Liver (tissue), 9 donors: Measurements from ENCODE around the gene NELL1. TPM values are rescaled to one million over a fixed set of nuclear protein-coding genes. Genes with fewer than 3 reads are reported as not detected.

Source experiments
- DNase-seq: peaks from one replicate; pipeline ENCODE4 v3.0.0-alpha.2; 2017; ENCODE audit warnings: low spot score
- H3K27ac ChIP-seq, 2 donors: one replicate each; pipeline ENCODE4 v1.7.0; 2013; ENCODE audit warnings: inconsistent platforms in 2 of 2, low read length in 2 of 2, control low read depth in 1 of 2, low read depth in 1 of 2, mild to moderate bottlenecking in 1 of 2
- H3K27me3 ChIP-seq, 4 donors: one replicate each; pipeline versions ENCODE4 v1.6.1 to v1.7.0; 2013; ENCODE audit warnings: low read length in 3 of 4, inconsistent platforms in 1 of 4, mild to moderate bottlenecking in 1 of 4, moderate library complexity in 1 of 4; ENCODE audit not compliant: control insufficient read depth in 4 of 4, insufficient read depth in 4 of 4
- H3K36me3 ChIP-seq, 4 donors: one replicate each; pipeline versions ENCODE4 v1.6.1 to v1.7.0; 2013; ENCODE audit warnings: low read length in 3 of 4, mild to moderate bottlenecking in 3 of 4, low read depth in 1 of 4, moderate library complexity in 1 of 4; ENCODE audit not compliant: control insufficient read depth in 4 of 4, insufficient read depth in 3 of 4
- H3K4me1 ChIP-seq, 4 donors: one replicate each; pipeline versions ENCODE4 v1.6.1 to v1.7.0; 2013; ENCODE audit warnings: low read length in 3 of 4, mild to moderate bottlenecking in 3 of 4, moderate library complexity in 1 of 4; ENCODE audit not compliant: control insufficient read depth in 4 of 4, insufficient read depth in 4 of 4
- H3K4me3 ChIP-seq, 3 donors: one replicate each; pipeline versions ENCODE4 v1.6.1 to v1.7.0; 2013; ENCODE audit warnings: low read length in 3 of 3, control low read depth in 1 of 3, low read depth in 1 of 3, mild to moderate bottlenecking in 1 of 3
- H3K9ac ChIP-seq, 2 donors: one replicate each; pipeline ENCODE4 v1.7.0; 2013; ENCODE audit warnings: low read length in 2 of 2, mild to moderate bottlenecking in 2 of 2, moderate library complexity in 2 of 2, control low read depth in 1 of 2, low read depth in 1 of 2
- H3K9me3 ChIP-seq, 4 donors: one replicate each; pipeline versions ENCODE4 v1.6.1 to v1.7.0; 2013; ENCODE audit warnings: low read length in 3 of 4; ENCODE audit not compliant: control insufficient read depth in 4 of 4
- ATF3 ChIP-seq: IDR thresholded peaks from 2 replicates; pipeline ENCODE4 v1.6.1; 2016; ENCODE audit warnings: antibody characterized with exemption
- CTCF ChIP-seq: fragments of 150-350 bp; IDR thresholded peaks from 2 replicates; pipeline ENCODE4 v1.5.1; 2017; ENCODE audit warnings: improper control_type of control experiment, low read depth, low read length; ENCODE audit not compliant: missing input control
- EGR1 ChIP-seq, 2 donors: IDR thresholded peaks; 2 replicates each; pipeline ENCODE4 v1.6.1; 2016 to 2018; ENCODE audit warnings: antibody characterized with exemption in 2 of 2, low read depth in 2 of 2
- FOXA1 ChIP-seq: IDR thresholded peaks from 2 replicates; pipeline ENCODE4 v1.6.1; 2016; ENCODE audit warnings: antibody characterized with exemption
- FOXA2 ChIP-seq: IDR thresholded peaks from 2 replicates; pipeline ENCODE4 v1.6.1; 2016; ENCODE audit warnings: antibody characterized with exemption
- GABPA ChIP-seq, 2 donors: IDR thresholded peaks in 1 of 2; conservative IDR thresholded peaks in 1 of 2; 2 replicates each; pipeline ENCODE4 v1.6.1; 2016; ENCODE audit warnings: antibody characterized with exemption in 2 of 2, mild to moderate bottlenecking in 1 of 2, moderate library complexity in 1 of 2
- HNF4A ChIP-seq, 2 donors: conservative IDR thresholded peaks; 2 replicates each; pipeline ENCODE4 v1.6.1; 2016; ENCODE audit warnings: antibody characterized with exemption in 2 of 2, mild to moderate bottlenecking in 2 of 2
- JUND ChIP-seq, 2 donors: IDR thresholded peaks; 2 replicates each; pipeline ENCODE4 v1.6.1; 2016; ENCODE audit warnings: antibody characterized with exemption in 2 of 2
- MAX ChIP-seq: IDR thresholded peaks from 2 replicates; pipeline ENCODE4 v1.6.1; 2016; ENCODE audit warnings: antibody characterized with exemption
- NR2F2 ChIP-seq: IDR thresholded peaks from 2 replicates; pipeline ENCODE4 v1.6.1; 2016; ENCODE audit warnings: antibody characterized with exemption
- RAD21 ChIP-seq, 2 donors: IDR thresholded peaks; 2 replicates each; pipeline ENCODE4 v1.6.1; 2016; ENCODE audit warnings: antibody characterized with exemption in 2 of 2, mild to moderate bottlenecking in 2 of 2
- REST ChIP-seq: IDR thresholded peaks from 2 replicates; pipeline ENCODE4 v1.6.1; 2016; ENCODE audit warnings: antibody characterized with exemption, mild to moderate bottlenecking
- RXRA ChIP-seq, 2 donors: IDR thresholded peaks; 2 replicates each; pipeline ENCODE4 v1.6.1; 2017 to 2018; ENCODE audit warnings: antibody characterized with exemption in 2 of 2, mild to moderate bottlenecking in 1 of 2
- SP1 ChIP-seq: IDR thresholded peaks from 2 replicates; pipeline ENCODE4 v1.6.1; 2018; ENCODE audit warnings: antibody characterized with exemption, mild to moderate bottlenecking
- TAF1 ChIP-seq: conservative IDR thresholded peaks from 2 replicates; pipeline ENCODE4 v1.6.1; 2016; ENCODE audit warnings: antibody characterized with exemption, mild to moderate bottlenecking
- YY1 ChIP-seq: IDR thresholded peaks from 2 replicates; pipeline ENCODE4 v1.6.1; 2016; ENCODE audit warnings: antibody characterized with exemption, mild to moderate bottlenecking
- ZBTB33 ChIP-seq: IDR thresholded peaks from 2 replicates; pipeline ENCODE4 v1.6.1; 2016; ENCODE audit warnings: antibody characterized with exemption
- WGBS: extraction: QIAGEN DNeasy Blood & Tissue Kit; methylation state at CpG from one replicate; pipeline ENCODE4 v1.1.7; 2013; 5-methylcytosine and 5-hydroxymethylcytosine counted together
- polyA plus RNA-seq, 2 donors: library from polyadenylated mRNA; stranded (reverse) in 1 of 2; unstranded in 1 of 2; fragments of 200-250 nt in 1 of 2; fragments of >200 nt in 1 of 2; fragmentation: Nextera tagmentation in 1 of 2; extraction: Ambion mirVana in 1 of 2; gene quantifications; one replicate each; pipeline versions ENCODE4 v1.2.1 to v1.2.3, GENCODE V29; 2013 to 2015
- total RNA-seq, 2 donors: library from RNA; depleted of rRNA; stranded (reverse); fragments of >200 nt; gene quantifications; one replicate each; pipeline ENCODE4 v1.2.3, GENCODE V29; 2014
- donor health status: healthy.
- donor health status: healthy.
- donor health status: healthy.
- donor health status: healthy.
- donor health status: healthy.

The NELL1 gene
- total and polyA plus RNA-seq, 4 donors, result not detected

GRCh38 chr11:21169639-21170038, 500.3 kb downstream of the NELL1 start:
- Histone ChIP-seq H3K4me1 (no peaks in the 10 kb centered on the region), H3K27ac (no peak overlapping the region), H3K9ac (no peak overlapping the region), H3K4me3 (no peak overlapping the region), H3K27me3 (no peaks in the 10 kb centered on the region), H3K36me3 (no peaks in the 10 kb centered on the region), H3K9me3 (no peaks in the 10 kb centered on the region)
- WGBS, result 84% methylated on average over 8 of the region's 8 CpGs
- no peak for DNase-seq
- TF ChIP-seq RXRA (IDR thresholded peaks at IDR 0.05) (no peak), TAF1 (no peak), ZBTB33 (no peak), REST (no peak), EGR1 (IDR thresholded peaks at IDR 0.05; ENCODE audit: low read depth in 2 of 2) (no peak), RAD21 (IDR thresholded peaks at IDR 0.05) (no peak), MAX (no peak), ATF3 (no peak), FOXA2 (no peak), FOXA1 (no peak), NR2F2 (no peak), JUND (IDR thresholded peaks at IDR 0.05) (no peak), YY1 (no peak), SP1 (no peak)

- DNase-seq, result no peak
- H3K4me3 ChIP-seq, result no peak overlapping the region
- no peaks in the 10 kb centered on the region for H3K4me1 ChIP-seq
- no peak overlapping the region for H3K9ac ChIP-seq
- no peaks in the 10 kb centered on the region for H3K27me3 ChIP-seq
- H3K27ac ChIP-seq, result no peak overlapping the region
- no peaks in the 10 kb centered on the region for H3K36me3 ChIP-seq
- H3K9me3 ChIP-seq, result no peaks in the 10 kb centered on the region
- TF ChIP-seq CTCF (no peak), RXRA (IDR thresholded peaks at IDR 0.05) (no peak), GABPA (IDR thresholded peaks at IDR 0.05 in 1 of 2, conservative IDR thresholded peaks at IDR 0.05 in 1 of 2) (no peak), MAX (no peak), REST (no peak), YY1 (no peak), SP1 (no peak), ZBTB33 (no peak), NR2F2 (no peak), ATF3 (no peak), JUND (IDR thresholded peaks at IDR 0.05) (no peak), TAF1 (no peak), HNF4A (conservative IDR thresholded peaks at IDR 0.05) (no peak), FOXA2 (no peak), RAD21 (IDR thresholded peaks at IDR 0.05) (no peak), EGR1 (IDR thresholded peaks at IDR 0.05; ENCODE audit: low read depth in 2 of 2) (no peak), FOXA1 (no peak)
These were observed 504.1 kb downstream of the NELL1 start for GRCh38 chr11:21173476-21173875.
